ENCODE data around the gene FGF19.

DNA sequence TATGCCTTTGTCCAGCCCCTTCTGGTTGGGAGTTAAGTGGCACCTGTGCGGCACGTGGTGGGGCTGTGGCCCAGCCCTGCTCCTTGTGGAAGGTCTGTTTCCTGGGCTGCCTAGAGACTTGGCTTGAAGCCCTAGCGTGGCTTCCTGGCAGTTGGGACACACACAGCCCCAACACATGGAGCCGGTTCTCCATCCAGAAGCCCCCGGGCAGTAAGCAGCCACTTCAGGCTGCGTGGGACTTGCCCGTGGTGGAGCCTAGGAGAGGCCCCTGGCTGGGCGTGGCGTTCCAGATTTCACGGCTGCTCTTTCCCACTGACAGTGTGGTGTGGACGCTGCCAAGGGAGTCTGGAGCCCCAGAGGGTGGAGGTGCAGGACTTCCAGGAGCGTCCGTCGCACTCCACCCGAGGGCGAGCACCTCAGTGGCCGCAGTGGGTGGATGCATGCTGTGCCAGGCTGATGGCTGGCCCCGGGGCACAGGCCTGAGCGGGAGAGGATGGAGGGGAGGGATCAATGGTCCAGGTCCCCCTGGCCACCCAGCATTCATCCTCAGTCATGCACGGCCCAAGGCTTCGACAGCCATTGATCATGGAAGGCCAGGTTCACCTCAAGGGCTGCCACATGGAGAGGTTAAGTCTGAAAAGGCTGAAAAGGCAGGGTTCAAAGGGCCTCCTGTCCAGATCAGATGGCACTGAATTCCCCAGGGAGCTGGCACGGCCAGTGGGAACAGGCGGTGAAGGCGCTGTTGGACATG is 53.6 kb downstream of the FGF19 start:
- no peak for TF ChIP-seq EP300 (IDR thresholded peaks at IDR 0.05)
- TF ChIP-seq, protein P1, sequence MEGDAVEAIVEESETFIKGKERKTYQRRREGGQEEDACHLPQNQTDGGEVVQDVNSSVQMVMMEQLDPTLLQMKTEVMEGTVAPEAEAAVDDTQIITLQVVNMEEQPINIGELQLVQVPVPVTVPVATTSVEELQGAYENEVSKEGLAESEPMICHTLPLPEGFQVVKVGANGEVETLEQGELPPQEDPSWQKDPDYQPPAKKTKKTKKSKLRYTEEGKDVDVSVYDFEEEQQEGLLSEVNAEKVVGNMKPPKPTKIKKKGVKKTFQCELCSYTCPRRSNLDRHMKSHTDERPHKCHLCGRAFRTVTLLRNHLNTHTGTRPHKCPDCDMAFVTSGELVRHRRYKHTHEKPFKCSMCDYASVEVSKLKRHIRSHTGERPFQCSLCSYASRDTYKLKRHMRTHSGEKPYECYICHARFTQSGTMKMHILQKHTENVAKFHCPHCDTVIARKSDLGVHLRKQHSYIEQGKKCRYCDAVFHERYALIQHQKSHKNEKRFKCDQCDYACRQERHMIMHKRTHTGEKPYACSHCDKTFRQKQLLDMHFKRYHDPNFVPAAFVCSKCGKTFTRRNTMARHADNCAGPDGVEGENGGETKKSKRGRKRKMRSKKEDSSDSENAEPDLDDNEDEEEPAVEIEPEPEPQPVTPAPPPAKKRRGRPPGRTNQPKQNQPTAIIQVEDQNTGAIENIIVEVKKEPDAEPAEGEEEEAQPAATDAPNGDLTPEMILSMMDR (IDR thresholded peaks at IDR 0.05): no peak
- no peak for TF ChIP-seq POLR2AphosphoS5 (IDR thresholded peaks at IDR 0.05)
